SK-N-SH treated with all-trans-retinoic acid at 6 μM for 48 hours (cell line): ENCODE measurements around the gene VPS13D.

Source experiments
- ATAC-seq: fragments of 200-7000 bp; cut with Tn5 transposase; 3 replicates; pipeline ENCODE4 v1.9.1; 2020; ENCODE audit warnings: mild to moderate bottlenecking, moderate library complexity
- ARNTL ChIP-seq: fragments of 450-650 bp; formaldehyde crosslinking; IDR thresholded peaks from 2 replicates; pipeline ENCODE4 v1.5.0; 2020; ENCODE audit warnings: low read depth, mild to moderate bottlenecking, moderate library complexity, borderline replicate concordance
- BACH2 ChIP-seq: fragments of 250-450 bp; sonication (Bioruptor Pico); IDR thresholded peaks from 2 replicates; pipeline ENCODE4 v1.9.0; 2021; ENCODE audit warnings: mild to moderate bottlenecking, borderline replicate concordance
- CREB5 ChIP-seq: fragments of 250-450 bp; sonication (Bioruptor Pico); IDR thresholded peaks from 2 replicates; pipeline ENCODE4 v1.5.1; 2020; ENCODE audit warnings: low read depth, mild to moderate bottlenecking, moderate library complexity
- CSDC2 ChIP-seq: fragments of 250-450 bp; sonication (Bioruptor Pico); IDR thresholded peaks from 2 replicates; pipeline ENCODE4 v1.5.0; 2020; ENCODE audit warnings: mild to moderate bottlenecking, moderate library complexity
- CSRNP3 ChIP-seq: fragments of 250-450 bp; sonication (Bioruptor Pico); IDR thresholded peaks from 2 replicates; pipeline ENCODE4 v1.5.1; 2021; ENCODE audit warnings: mild to moderate bottlenecking, moderate library complexity
- ESRRG ChIP-seq: fragments of 250-450 bp; sonication (Bioruptor Pico); IDR thresholded peaks from 2 replicates; pipeline ENCODE4 v1.6.1; 2021; ENCODE audit warnings: mild to moderate bottlenecking
- GLIS3 ChIP-seq: fragments of 250-450 bp; sonication (Bioruptor Pico); IDR thresholded peaks from 2 replicates; pipeline ENCODE4 v1.5.0; 2020; ENCODE audit warnings: mild to moderate bottlenecking, moderate library complexity
- ISL1 ChIP-seq: fragments of 250-450 bp; sonication (Bioruptor Pico); IDR thresholded peaks from 2 replicates; pipeline ENCODE4 v2.1.2; 2022; ENCODE audit warnings: mild to moderate bottlenecking, moderate library complexity
- OSR1 ChIP-seq: fragments of 250-450 bp; sonication (Bioruptor Pico); IDR thresholded peaks from 2 replicates; pipeline ENCODE4 v1.8.0; 2022; ENCODE audit warnings: moderate library complexity, mild to moderate bottlenecking, inconsistent platforms
- PATZ1 ChIP-seq: fragments of 250-450 bp; sonication (Bioruptor Pico); IDR thresholded peaks from 2 replicates; pipeline ENCODE4 v1.8.0; 2020; ENCODE audit warnings: mild to moderate bottlenecking, moderate library complexity, borderline replicate concordance
- POU6F1 ChIP-seq: fragments of 250-450 bp; sonication (Bioruptor Pico); IDR thresholded peaks from 2 replicates; pipeline ENCODE4 v1.8.0; 2021; ENCODE audit warnings: low read depth, mild to moderate bottlenecking, moderate library complexity, borderline replicate concordance
- PPARA ChIP-seq: fragments of 250-450 bp; sonication (Bioruptor Pico); IDR thresholded peaks from 2 replicates; pipeline ENCODE4 v1.5.0; 2020; ENCODE audit warnings: mild to moderate bottlenecking, borderline replicate concordance
- SNAI2 ChIP-seq: fragments of 250-450 bp; sonication (Bioruptor Pico); IDR thresholded peaks from 2 replicates; pipeline ENCODE4 v1.5.0; 2020; ENCODE audit warnings: mild to moderate bottlenecking, moderate library complexity
- TOX ChIP-seq: fragments of 250-450 bp; sonication (Bioruptor Pico); IDR thresholded peaks from 2 replicates; pipeline ENCODE4 v1.8.0; 2021; ENCODE audit warnings: mild to moderate bottlenecking, moderate library complexity, borderline replicate concordance
- TSHZ2 ChIP-seq: fragments of 250-450 bp; sonication (Bioruptor Pico); IDR thresholded peaks from 2 replicates; pipeline ENCODE4 v1.5.0; 2020; ENCODE audit warnings: mild to moderate bottlenecking, moderate library complexity
- ZC3H10 ChIP-seq: fragments of 250-450 bp; sonication (Bioruptor Pico); IDR thresholded peaks from 2 replicates; pipeline ENCODE4 v1.5.1; 2021; ENCODE audit warnings: mild to moderate bottlenecking, moderate library complexity
- ZFP3 ChIP-seq: fragments of 250-450 bp; sonication (Bioruptor Pico); IDR thresholded peaks from 2 replicates; pipeline ENCODE4 v1.5.0; 2020; ENCODE audit warnings: mild to moderate bottlenecking, moderate library complexity
- ZNF565 ChIP-seq: fragments of 450-650 bp; formaldehyde crosslinking; conservative IDR thresholded peaks from 2 replicates; pipeline ENCODE4 v1.5.0; 2020; ENCODE audit warnings: low read depth, mild to moderate bottlenecking, moderate library complexity
- ZNF70 ChIP-seq: fragments of 450-650 bp; formaldehyde crosslinking; IDR thresholded peaks from 2 replicates; pipeline ENCODE4 v1.5.0; 2020; ENCODE audit warnings: mild to moderate bottlenecking, moderate library complexity
- ZNF8 ChIP-seq: fragments of 450-650 bp; formaldehyde crosslinking; IDR thresholded peaks from 2 replicates; pipeline ENCODE4 v1.5.0; 2020; ENCODE audit warnings: mild to moderate bottlenecking, moderate library complexity

VPS13D gene

GRCh38 chr1:12402842-12403241, 173.0 kb downstream of the VPS13D start:
- TF ChIP-seq SNAI2 (CRISPR knock-in tag) (no peak), PPARA (CRISPR knock-in tag) (no peak), CSRNP3 (CRISPR knock-in tag) (no peak), ARNTL (CRISPR knock-in tag) (no peak)
- ATAC-seq = no peak

GRCh38 chr1:12404918-12405317, 175.1 kb downstream of the VPS13D start:
- no peak for TF ChIP-seq ZFP3 (CRISPR knock-in tag)
- TF ChIP-seq ISL1 (CRISPR knock-in tag) = no peak
- no peak for TF ChIP-seq ARNTL (CRISPR knock-in tag)
- TF ChIP-seq ZC3H10 (CRISPR knock-in tag) = no peak
- TF ChIP-seq, all 23 proteins: peak for 0
- no peak for ATAC-seq

- TF ChIP-seq TOX (CRISPR knock-in tag) (no peak), ESRRG (CRISPR knock-in tag) (no peak), GLIS3 (CRISPR knock-in tag) (no peak), TSHZ2 (no peak), OSR1 (CRISPR knock-in tag) (no peak), PATZ1 (no peak), ZNF565 (no peak), PPARA (CRISPR knock-in tag) (no peak), CREB5 (CRISPR knock-in tag) (no peak), ZNF8 (CRISPR knock-in tag) (no peak), CSDC2 (CRISPR knock-in tag) (no peak), POU6F1 (no peak), ZNF70 (CRISPR knock-in tag) (no peak), BACH2 (CRISPR knock-in tag) (no peak)
- no peak; the same call in 2 of the 3 replicates for ATAC-seq
Measured at GRCh38 chr1:12405325-12406210, 175.7 kb downstream of the VPS13D start.
